Measurements from ENCODE around the gene DBH.
"Not testable (repeated sequence)": the region's sequence is repeated elsewhere in the genome, so short reads cannot be mapped to it uniquely, and the experiment has no call there.

The DBH gene

GRCh38 chr9:133673258-133673655, 37.1 kb downstream of the DBH start (continued):
- TF ChIP-seq, protein P1, sequence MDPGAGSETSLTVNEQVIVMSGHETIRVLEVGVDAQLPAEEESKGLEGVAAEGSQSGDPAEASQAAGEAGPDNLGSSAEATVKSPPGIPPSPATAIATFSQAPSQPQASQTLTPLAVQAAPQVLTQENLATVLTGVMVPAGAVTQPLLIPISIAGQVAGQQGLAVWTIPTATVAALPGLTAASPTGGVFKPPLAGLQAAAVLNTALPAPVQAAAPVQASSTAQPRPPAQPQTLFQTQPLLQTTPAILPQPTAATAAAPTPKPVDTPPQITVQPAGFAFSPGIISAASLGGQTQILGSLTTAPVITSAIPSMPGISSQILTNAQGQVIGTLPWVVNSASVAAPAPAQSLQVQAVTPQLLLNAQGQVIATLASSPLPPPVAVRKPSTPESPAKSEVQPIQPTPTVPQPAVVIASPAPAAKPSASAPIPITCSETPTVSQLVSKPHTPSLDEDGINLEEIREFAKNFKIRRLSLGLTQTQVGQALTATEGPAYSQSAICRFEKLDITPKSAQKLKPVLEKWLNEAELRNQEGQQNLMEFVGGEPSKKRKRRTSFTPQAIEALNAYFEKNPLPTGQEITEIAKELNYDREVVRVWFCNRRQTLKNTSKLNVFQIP (CRISPR knock-in tag; IDR thresholded peaks at IDR 0.05; ENCODE audit: borderline replicate concordance, low read depth) = no peak

DNA sequence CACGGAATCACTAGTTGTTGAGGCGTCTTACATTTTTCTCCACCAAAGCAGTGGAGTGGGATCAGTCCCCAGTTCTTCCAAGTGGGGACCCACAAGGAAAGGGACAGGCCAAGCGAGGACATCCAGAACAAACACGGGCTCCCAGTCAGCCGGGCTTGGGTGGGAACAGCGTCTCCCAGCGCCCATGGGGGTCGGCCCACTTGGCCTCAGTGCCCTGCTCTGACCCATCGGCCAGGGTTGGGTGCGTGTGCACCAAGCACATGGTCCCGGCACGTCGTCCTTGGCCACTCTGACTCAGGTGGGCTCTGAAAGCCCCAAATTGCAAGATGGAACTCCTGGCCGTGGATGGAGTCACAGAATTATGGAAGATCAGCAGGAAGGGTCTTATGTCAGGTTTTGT, 37.9 kb downstream of the DBH start:
- ATAC-seq = no peak
- TF ChIP-seq GLIS3 (CRISPR knock-in tag; IDR thresholded peaks at IDR 0.05) (no peak), ZNF8 (CRISPR knock-in tag; IDR thresholded peaks at IDR 0.05) (no peak), ISL1 (CRISPR knock-in tag; IDR thresholded peaks at IDR 0.05) (no peak), PPARA (CRISPR knock-in tag; IDR thresholded peaks at IDR 0.05; ENCODE audit: borderline replicate concordance) (no peak), ZNF565 (CRISPR knock-in tag; conservative IDR thresholded peaks at IDR 0.05; ENCODE audit: low read depth) (no peak), CSDC2 (CRISPR knock-in tag; IDR thresholded peaks at IDR 0.05) (no peak)
- TF ChIP-seq, protein P1 (CRISPR knock-in tag; IDR thresholded peaks at IDR 0.05; ENCODE audit: borderline replicate concordance, low read depth) = no peak
- TF ChIP-seq, protein P2, sequence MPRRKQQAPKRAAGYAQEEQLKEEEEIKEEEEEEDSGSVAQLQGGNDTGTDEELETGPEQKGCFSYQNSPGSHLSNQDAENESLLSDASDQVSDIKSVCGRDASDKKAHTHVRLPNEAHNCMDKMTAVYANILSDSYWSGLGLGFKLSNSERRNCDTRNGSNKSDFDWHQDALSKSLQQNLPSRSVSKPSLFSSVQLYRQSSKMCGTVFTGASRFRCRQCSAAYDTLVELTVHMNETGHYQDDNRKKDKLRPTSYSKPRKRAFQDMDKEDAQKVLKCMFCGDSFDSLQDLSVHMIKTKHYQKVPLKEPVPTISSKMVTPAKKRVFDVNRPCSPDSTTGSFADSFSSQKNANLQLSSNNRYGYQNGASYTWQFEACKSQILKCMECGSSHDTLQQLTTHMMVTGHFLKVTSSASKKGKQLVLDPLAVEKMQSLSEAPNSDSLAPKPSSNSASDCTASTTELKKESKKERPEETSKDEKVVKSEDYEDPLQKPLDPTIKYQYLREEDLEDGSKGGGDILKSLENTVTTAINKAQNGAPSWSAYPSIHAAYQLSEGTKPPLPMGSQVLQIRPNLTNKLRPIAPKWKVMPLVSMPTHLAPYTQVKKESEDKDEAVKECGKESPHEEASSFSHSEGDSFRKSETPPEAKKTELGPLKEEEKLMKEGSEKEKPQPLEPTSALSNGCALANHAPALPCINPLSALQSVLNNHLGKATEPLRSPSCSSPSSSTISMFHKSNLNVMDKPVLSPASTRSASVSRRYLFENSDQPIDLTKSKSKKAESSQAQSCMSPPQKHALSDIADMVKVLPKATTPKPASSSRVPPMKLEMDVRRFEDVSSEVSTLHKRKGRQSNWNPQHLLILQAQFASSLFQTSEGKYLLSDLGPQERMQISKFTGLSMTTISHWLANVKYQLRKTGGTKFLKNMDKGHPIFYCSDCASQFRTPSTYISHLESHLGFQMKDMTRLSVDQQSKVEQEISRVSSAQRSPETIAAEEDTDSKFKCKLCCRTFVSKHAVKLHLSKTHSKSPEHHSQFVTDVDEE (CRISPR knock-in tag; IDR thresholded peaks at IDR 0.05) = no peak

- not testable (repeated sequence) for ATAC-seq
Observed at GRCh38 chr9:133675796-133676195, 39.6 kb downstream of the DBH start.

DNA sequence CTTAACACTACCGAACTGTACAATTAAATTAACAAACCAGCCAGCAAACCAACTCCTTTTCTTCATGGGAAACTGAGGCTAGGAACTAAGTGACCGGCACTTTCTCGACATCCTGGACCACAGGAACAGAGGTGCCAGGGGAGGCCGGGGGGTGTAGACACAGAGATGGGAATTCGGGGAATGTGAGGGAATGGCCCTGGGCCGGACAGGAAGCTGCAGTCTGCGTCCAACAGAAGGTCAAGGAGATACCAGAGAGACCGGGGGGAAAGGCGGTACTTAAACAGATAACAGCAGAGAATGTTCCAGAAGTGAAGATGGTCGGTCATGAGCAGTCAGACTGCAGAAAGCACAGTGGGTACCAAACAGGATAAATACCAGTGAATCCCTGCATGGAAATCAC, 40.3 kb downstream of the DBH start:
- TF ChIP-seq CSDC2 (CRISPR knock-in tag; IDR thresholded peaks at IDR 0.05) (no peak), TOX (CRISPR knock-in tag; IDR thresholded peaks at IDR 0.05; ENCODE audit: borderline replicate concordance) (no peak), BACH2 (CRISPR knock-in tag; IDR thresholded peaks at IDR 0.05; ENCODE audit: borderline replicate concordance) (no peak), RARB (CRISPR knock-in tag; IDR thresholded peaks at IDR 0.05) (no peak)
- no peak for ATAC-seq

- TF ChIP-seq ISL1 (CRISPR knock-in tag; IDR thresholded peaks at IDR 0.05) = no peak
- TF ChIP-seq, protein P3, sequence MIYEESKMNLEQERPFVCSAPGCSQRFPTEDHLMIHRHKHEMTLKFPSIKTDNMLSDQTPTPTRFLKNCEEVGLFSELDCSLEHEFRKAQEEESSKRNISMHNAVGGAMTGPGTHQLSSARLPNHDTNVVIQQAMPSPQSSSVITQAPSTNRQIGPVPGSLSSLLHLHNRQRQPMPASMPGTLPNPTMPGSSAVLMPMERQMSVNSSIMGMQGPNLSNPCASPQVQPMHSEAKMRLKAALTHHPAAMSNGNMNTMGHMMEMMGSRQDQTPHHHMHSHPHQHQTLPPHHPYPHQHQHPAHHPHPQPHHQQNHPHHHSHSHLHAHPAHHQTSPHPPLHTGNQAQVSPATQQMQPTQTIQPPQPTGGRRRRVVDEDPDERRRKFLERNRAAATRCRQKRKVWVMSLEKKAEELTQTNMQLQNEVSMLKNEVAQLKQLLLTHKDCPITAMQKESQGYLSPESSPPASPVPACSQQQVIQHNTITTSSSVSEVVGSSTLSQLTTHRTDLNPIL (CRISPR knock-in tag; IDR thresholded peaks at IDR 0.05; ENCODE audit: low read depth) = no peak
- TF ChIP-seq, protein P2 (CRISPR knock-in tag; IDR thresholded peaks at IDR 0.05) = no peak
- TF ChIP-seq CSRNP3 (CRISPR knock-in tag; IDR thresholded peaks at IDR 0.05) = no peak
- TF ChIP-seq ZC3H10 (CRISPR knock-in tag; IDR thresholded peaks at IDR 0.05) = no peak
- TF ChIP-seq GLIS3 (CRISPR knock-in tag; IDR thresholded peaks at IDR 0.05) = no peak
- no peak for TF ChIP-seq TCF4 (CRISPR knock-in tag; IDR thresholded peaks at IDR 0.05; ENCODE audit: borderline replicate concordance)
- no peak for TF ChIP-seq OSR1 (CRISPR knock-in tag; IDR thresholded peaks at IDR 0.05)
- no peak for ATAC-seq
Observed at GRCh38 chr9:133677126-133678010, 41.2 kb downstream of the DBH start.

Measured in SK-N-SH treated with all-trans-retinoic acid at 6 μM for 48 hours (cell line).